Peyer's patch (tissue), 4 donors: Measurements from ENCODE around the gene GOLGA2. TPM values are rescaled to one million over a fixed set of nuclear protein-coding genes. Genes with fewer than 3 reads are reported as not detected.

Experiments used
- DNase-seq, 3 donors: peaks; one replicate each; pipeline ENCODE4 v3.0.0-alpha.2; 2017 to 2019
- H3K27ac ChIP-seq, 4 donors: fragments of 200-600 bp; sonication (generic); one replicate each; pipeline ENCODE4 v1.5.1; 2016 to 2019
- H3K27me3 ChIP-seq, 2 donors: fragments of 200-600 bp; sonication (generic); one replicate each; pipeline ENCODE4 v1.5.1; 2019
- H3K36me3 ChIP-seq, 3 donors: fragments of 200-600 bp; sonication (generic); one replicate each; pipeline ENCODE4 v1.5.1; 2016 to 2019
- H3K4me1 ChIP-seq, 4 donors: fragments of 200-600 bp; sonication (generic); one replicate each; pipeline ENCODE4 v1.5.1; 2016 to 2019
- H3K4me3 ChIP-seq, 4 donors: fragments of 200-600 bp; sonication (generic); 1 replicate in 3 of 4; 2 replicates in 1 of 4; pipeline ENCODE4 v1.5.1; 2016 to 2019; ENCODE audit warnings: mild to moderate bottlenecking in 1 of 4
- H3K9me3 ChIP-seq, 4 donors: fragments of 200-600 bp; sonication (generic); one replicate each; pipeline ENCODE4 v1.5.1; 2016 to 2019; ENCODE audit warnings: mild to moderate bottlenecking in 1 of 4
- POLR2A ChIP-seq, 2 donors: fragments of 450-650 bp; IDR thresholded peaks; one replicate each; pipeline ENCODE4 v1.5.1; 2017; ENCODE audit warnings: antibody characterized with exemption in 2 of 2, mild to moderate bottlenecking in 2 of 2, moderate library complexity in 2 of 2
- total RNA-seq, 4 donors: library from RNA; depleted of rRNA; stranded (reverse); fragments of >200 nt; gene quantifications; one replicate each; pipeline ENCODE4 v1.1.0, GENCODE V29; 2016
- TF ChIP-seq, protein P1 (sequence below), 6 experiments: fragments of 450-650 bp in 4 of 6; fragments of 200-600 bp in 2 of 6; sonication (generic) in 1 of 6; IDR thresholded peaks; one replicate each; pipeline ENCODE4 v1.5.1; 2017 to 2019; ENCODE audit warnings: antibody characterized with exemption in 6 of 6, mild to moderate bottlenecking in 3 of 6, moderate library complexity in 1 of 6

GOLGA2 gene
- total RNA-seq, 4 donors from 2014 or later = 45.7 to 96.7 (median 92.5) TPM

DNA sequence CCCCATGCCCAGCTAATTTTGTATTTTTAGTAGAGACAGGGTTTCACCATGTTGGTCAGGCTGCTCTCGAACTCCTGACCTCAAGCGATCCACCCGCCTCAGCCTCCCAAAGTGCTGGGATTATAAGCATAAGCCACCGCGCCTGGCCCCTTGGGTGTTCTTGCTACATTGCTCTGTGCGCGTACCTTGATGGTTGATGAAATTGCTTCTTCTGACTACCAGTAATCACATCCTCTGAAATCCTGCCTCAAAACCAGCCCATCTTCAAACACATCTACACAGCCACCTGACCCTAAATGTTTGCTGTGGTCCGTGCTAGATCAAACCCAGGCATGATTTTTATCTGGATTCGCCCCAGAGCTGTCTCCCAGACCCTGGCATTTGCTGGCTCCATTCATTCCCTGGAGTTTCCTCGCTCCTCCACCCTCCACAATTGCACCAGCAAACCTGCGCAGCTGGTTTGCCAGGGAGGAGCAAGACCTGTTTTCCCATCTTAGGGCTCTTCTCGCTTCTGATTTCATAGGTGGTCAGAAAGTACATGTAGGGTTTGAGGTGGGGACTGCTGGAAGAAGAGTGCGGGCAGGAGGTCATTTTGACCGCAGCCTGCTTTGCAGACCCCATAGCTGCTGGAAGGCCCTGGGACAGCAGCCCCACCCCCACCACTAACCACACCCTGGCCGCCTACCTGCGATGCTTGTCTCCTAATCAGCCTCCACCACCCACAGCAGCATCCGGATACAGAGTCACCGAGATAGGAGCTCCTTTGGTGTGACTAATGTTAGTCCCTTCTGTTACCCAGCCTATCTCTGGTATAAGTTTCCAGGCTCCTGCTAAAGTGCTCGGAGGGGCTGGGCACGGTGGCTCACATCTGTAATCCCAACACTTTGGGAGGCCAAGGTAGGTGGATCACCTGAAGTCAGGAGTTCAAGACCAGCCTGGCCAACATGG, 23.0 kb upstream of the GOLGA2 start:
- H3K27me3 ChIP-seq = no peaks in the 10 kb centered on the region
- H3K9me3 ChIP-seq = no peaks in the 10 kb centered on the region
- no peak for TF ChIP-seq POLR2A (IDR thresholded peaks at IDR 0.05)
- TF ChIP-seq, protein P1, sequence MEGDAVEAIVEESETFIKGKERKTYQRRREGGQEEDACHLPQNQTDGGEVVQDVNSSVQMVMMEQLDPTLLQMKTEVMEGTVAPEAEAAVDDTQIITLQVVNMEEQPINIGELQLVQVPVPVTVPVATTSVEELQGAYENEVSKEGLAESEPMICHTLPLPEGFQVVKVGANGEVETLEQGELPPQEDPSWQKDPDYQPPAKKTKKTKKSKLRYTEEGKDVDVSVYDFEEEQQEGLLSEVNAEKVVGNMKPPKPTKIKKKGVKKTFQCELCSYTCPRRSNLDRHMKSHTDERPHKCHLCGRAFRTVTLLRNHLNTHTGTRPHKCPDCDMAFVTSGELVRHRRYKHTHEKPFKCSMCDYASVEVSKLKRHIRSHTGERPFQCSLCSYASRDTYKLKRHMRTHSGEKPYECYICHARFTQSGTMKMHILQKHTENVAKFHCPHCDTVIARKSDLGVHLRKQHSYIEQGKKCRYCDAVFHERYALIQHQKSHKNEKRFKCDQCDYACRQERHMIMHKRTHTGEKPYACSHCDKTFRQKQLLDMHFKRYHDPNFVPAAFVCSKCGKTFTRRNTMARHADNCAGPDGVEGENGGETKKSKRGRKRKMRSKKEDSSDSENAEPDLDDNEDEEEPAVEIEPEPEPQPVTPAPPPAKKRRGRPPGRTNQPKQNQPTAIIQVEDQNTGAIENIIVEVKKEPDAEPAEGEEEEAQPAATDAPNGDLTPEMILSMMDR (IDR thresholded peaks at IDR 0.05) = no peak
- H3K36me3 ChIP-seq = no peaks in the 10 kb centered on the region
- no peak for DNase-seq
- no peak overlapping the region for H3K4me3 ChIP-seq
- peaks cover 0 to 21% (median 2%) of the 10 kb centered on the region in 4 donors for H3K4me1 ChIP-seq
- peak overlapping the region in 1 of 4 donors; percentile 73 for H3K27ac ChIP-seq

DNA sequence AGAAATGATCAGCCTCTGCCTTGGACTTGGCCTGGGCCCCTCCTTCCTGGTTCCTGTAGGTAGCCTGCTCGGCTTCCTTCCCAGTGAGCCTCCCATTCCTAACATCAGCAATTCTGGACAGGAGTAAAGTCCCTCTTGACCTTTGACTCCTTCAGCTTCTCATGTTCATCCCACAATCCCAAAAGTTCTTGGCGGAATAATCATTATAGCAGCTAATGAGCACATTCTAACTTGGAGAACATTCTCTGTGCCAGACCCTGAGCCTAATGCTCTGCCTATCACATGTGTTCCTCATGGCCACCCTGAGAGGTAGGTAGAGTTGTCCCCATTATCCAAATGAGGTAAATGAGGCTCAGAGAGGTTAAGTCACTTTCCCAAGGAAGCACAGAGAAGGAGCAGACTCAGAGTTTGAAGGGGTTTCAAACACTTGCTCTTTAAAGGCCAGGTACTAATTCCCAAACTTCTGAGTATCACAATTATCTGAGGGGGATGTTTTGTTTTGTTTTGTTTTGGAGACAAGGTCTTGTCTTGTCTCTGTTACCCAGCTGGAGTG, 21.5 kb upstream of the GOLGA2 start:
- Histone ChIP-seq H3K9me3 (no peaks in the 10 kb centered on the region), H3K4me1 (peaks cover 0 to 21% (median 2%) of the 10 kb centered on the region in 4 donors), H3K4me3 (no peak overlapping the region), H3K36me3 (no peaks in the 10 kb centered on the region), H3K27me3 (no peaks in the 10 kb centered on the region), H3K27ac (peak overlapping the region in 3 of 4 donors; percentile 74 to 93 (median 84))
- DNase-seq = peak in 1 of 3 donors; percentile 61
- TF ChIP-seq POLR2A (IDR thresholded peaks at IDR 0.05) = no peak
- TF ChIP-seq, protein P1 (IDR thresholded peaks at IDR 0.05) = no peak

DNA sequence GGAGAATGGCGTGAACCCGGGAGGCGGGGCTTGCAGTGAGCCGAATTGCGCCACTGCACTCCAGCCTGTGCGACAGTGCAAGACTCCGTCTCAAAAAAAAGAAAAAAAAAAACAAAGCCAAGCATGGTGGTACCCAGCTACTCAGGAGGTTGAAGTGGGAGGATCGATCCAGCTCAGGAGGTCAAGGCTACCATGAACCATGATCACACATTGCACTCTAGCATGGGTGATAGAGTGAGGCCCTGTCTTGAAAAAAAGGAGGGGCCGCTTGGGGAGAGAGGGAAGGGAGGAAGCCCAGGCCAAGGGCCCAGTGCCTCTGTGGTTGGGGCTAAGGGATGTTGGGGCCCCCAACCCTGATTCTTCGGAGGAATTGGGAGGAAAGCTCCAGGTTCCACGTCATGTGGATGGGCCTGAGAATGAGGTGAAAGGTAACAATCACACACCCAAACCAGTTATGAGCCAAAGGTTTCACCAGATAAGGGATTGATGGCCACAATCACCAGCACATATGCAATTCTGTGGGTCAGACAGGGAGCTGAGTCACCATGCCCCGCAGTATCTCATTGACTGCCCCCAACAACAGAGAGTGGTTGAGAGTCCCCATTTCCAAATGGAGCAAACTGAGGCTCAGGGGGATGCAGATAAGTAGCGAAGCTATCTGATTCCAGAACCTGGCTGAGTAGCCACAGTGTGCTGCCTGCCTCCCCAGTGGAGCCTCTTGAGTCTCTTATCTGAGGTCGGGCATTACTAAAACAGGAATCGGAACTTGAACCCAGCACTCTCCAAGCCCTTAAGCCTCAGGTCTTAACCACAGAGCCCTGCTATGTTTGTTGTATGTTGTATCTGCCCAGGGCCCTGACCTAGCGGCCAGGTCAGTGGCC, 20.8 kb upstream of the GOLGA2 start:
- peak overlapping the region in 3 of 4 donors; percentile 74 to 93 (median 84) for H3K27ac ChIP-seq
- DNase-seq = peak in 2 of 3 donors; percentile 61 to 78
- H3K4me3 ChIP-seq = no peak overlapping the region
- no peaks in the 10 kb centered on the region for H3K9me3 ChIP-seq
- H3K36me3 ChIP-seq = no peaks in the 10 kb centered on the region
- H3K27me3 ChIP-seq = no peaks in the 10 kb centered on the region
- TF ChIP-seq POLR2A (IDR thresholded peaks at IDR 0.05) = peak in 1 of 2 donors; percentile 32
- TF ChIP-seq, protein P1 (IDR thresholded peaks at IDR 0.05) = no peak
- peaks cover 0 to 21% (median 2%) of the 10 kb centered on the region in 4 donors for H3K4me1 ChIP-seq

DNA sequence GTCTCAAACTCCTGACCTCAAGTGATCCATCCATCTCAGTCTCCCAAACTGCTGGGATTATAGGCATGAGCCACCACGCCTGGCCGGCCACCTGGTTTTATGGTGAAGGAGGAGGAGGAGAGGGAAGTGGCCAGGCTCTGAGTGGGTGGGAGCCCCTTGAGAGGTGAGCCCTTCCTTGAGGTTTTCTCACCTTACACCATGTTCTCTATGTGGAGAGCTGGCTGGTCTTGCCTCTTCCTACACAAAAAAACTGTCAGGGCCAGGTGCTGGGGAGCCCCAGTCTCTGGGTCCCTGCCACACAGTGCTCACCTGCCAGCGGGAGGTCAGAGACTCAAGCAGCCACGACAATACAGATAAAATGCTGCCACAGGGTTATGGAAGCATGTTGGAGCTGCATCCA, 18.3 kb upstream of the GOLGA2 start:
- TF ChIP-seq, protein P1 (IDR thresholded peaks at IDR 0.05) = no peak
- no peak for TF ChIP-seq POLR2A (IDR thresholded peaks at IDR 0.05)
- Histone ChIP-seq H3K27ac (peak overlapping the region in 1 of 4 donors; percentile 46), H3K9me3 (no peaks in the 10 kb centered on the region), H3K4me1 (peaks cover 0 to 21% (median 2%) of the 10 kb centered on the region in 4 donors), H3K4me3 (no peak overlapping the region), H3K27me3 (no peaks in the 10 kb centered on the region), H3K36me3 (peaks cover 0 to under 1% (median 0%) of the 10 kb centered on the region in 3 donors)
- no peak for DNase-seq

DNA sequence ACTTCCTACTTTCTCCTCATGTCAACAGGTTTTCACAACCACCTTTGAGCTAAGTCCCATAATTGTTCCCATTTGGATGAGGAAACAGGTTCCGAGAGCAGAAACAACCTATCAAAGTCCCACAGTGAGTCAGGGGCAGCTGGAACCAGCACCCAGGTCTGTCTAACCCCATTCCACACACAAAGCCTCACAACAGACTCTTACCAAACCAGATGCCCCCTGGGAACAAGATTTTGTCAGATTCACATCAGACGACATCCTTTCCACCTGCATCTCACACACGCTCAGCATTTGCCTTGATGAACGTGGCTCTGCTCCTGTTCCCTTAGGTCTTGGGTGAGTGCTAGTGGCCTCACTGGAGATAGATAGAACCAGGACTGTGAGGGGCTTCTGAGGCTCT, 17.3 kb upstream of the GOLGA2 start:
- Histone ChIP-seq H3K27me3 (no peaks in the 10 kb centered on the region), H3K36me3 (peaks cover 0 to 10% (median 0%) of the 10 kb centered on the region in 3 donors), H3K4me3 (no peak overlapping the region), H3K27ac (no peak overlapping the region), H3K9me3 (no peaks in the 10 kb centered on the region), H3K4me1 (peaks cover 0 to 21% (median 2%) of the 10 kb centered on the region in 4 donors)
- DNase-seq = no peak
- TF ChIP-seq, protein P1 (IDR thresholded peaks at IDR 0.05) = no peak
